Spleen (tissue), 11 donors: ENCODE data around the gene ATXN1. TPM values are rescaled to one million over a fixed set of nuclear protein-coding genes. Genes with fewer than 3 reads are reported as not detected.

Experiments
- DNase-seq: peaks from one replicate; pipeline ENCODE4 v3.0.0-alpha.2; 2020
- H3K27ac ChIP-seq, 8 donors: fragments of 200-600 bp; sonication (generic) in 7 of 8; 1 replicate in 4 of 8; 2 replicates in 4 of 8; pipeline versions ENCODE4 v1.5.0 to v1.8.0; 2016 to 2021; ENCODE audit warnings: inconsistent platforms in 4 of 8, mild to moderate bottlenecking in 4 of 8, moderate library complexity in 1 of 8
- H3K27me3 ChIP-seq, 7 donors: fragments of 200-600 bp; sonication (generic) in 6 of 7; replicated peaks in 1 of 7; 1 replicate in 4 of 7; 2 replicates in 3 of 7; pipeline versions ENCODE4 v1.5.0 to v1.8.0; 2016 to 2021; ENCODE audit warnings: inconsistent platforms in 3 of 7, mild to moderate bottlenecking in 1 of 7
- H3K36me3 ChIP-seq, 6 donors: fragments of 200-600 bp; sonication (generic) in 5 of 6; 1 replicate in 4 of 6; 2 replicates in 2 of 6; pipeline versions ENCODE4 v1.5.0 to v1.8.0; 2016 to 2021; ENCODE audit warnings: inconsistent platforms in 2 of 6
- H3K4me1 ChIP-seq, 6 donors: fragments of 200-600 bp; sonication (generic) in 5 of 6; 1 replicate in 3 of 6; 2 replicates in 3 of 6; pipeline versions ENCODE4 v1.5.0 to v1.8.0; 2016 to 2021; ENCODE audit warnings: inconsistent platforms in 3 of 6
- H3K4me3 ChIP-seq, 8 donors: fragments of 200-600 bp; sonication (generic) in 7 of 8; 1 replicate in 4 of 8; 2 replicates in 4 of 8; pipeline versions ENCODE4 v1.5.0 to v1.8.0; 2016 to 2021; ENCODE audit warnings: inconsistent platforms in 4 of 8, mild to moderate bottlenecking in 4 of 8, moderate library complexity in 2 of 8
- H3K9me3 ChIP-seq, 8 donors: fragments of 200-600 bp; sonication (generic) in 7 of 8; 1 replicate in 4 of 8; 2 replicates in 4 of 8; pipeline versions ENCODE4 v1.5.0 to v1.8.0; 2016 to 2021; ENCODE audit warnings: inconsistent platforms in 4 of 8
- CTCF ChIP-seq, 11 experiments: fragments of 200-600 bp in 7 of 11; fragments of 450-650 bp in 4 of 11; sonication (generic) in 4 of 11; IDR thresholded peaks in 8 of 11; conservative IDR thresholded peaks in 3 of 11; 1 replicate in 7 of 11; 2 replicates in 4 of 11; pipeline versions ENCODE4 v1.4.0 to v1.8.0; 2016 to 2021; ENCODE audit warnings: antibody characterized with exemption in 11 of 11, inconsistent platforms in 4 of 11, mild to moderate bottlenecking in 1 of 11
- POLR2A ChIP-seq, 3 donors: fragments of 450-650 bp; IDR thresholded peaks; one replicate each; pipeline ENCODE4 v1.5.1; 2017; ENCODE audit warnings: antibody characterized with exemption in 3 of 3, mild to moderate bottlenecking in 1 of 3
- POLR2AphosphoS5 ChIP-seq, 3 donors: sonication (generic); formaldehyde crosslinking; IDR thresholded peaks; one replicate each; pipeline ENCODE4 v1.5.1; 2017; ENCODE audit warnings: antibody characterized with exemption in 3 of 3
- WGBS, 5 donors: extraction: QIAGEN DNeasy Blood & Tissue Kit in 3 of 5; methylation state at CpG; one replicate each; pipeline versions ENCODE4 v1.1.5 to v1.1.7; 2013 to 2018; 5-methylcytosine and 5-hydroxymethylcytosine counted together
- intact Hi-C: fragments of 100-400 bp; cut with DNase I; formaldehyde crosslinking; loops from one replicate; pipeline ENCODE4 v1.15.0; 2023; ENCODE audit warnings: low total_unique reads
- polyA plus RNA-seq, 3 donors: library from polyadenylated mRNA; stranded (reverse); fragments of 200-250 nt; gene quantifications; one replicate each; pipeline ENCODE4 v1.2.1, GENCODE V29; 2013
- total RNA-seq, 7 donors: library from RNA; depleted of rRNA in 3 of 7; stranded (reverse); fragments of >200 nt in 3 of 7; fragmentation: NEBNext Ultra II Directional in 4 of 7; extraction: Animal tissue kit (Norgen Biotek cat#: 25700) in 4 of 7; gene quantifications; one replicate each; pipeline versions ENCODE4 v1.1.0 to v1.2.1, GENCODE V29; 2016 to 2021
- donor health status: healthy with polysubstance abuse.
- donor health status: DM: no; HTN: no; CAD: no; lungs with moderate emphysema.
- donor health status: DM: no; HTN: no; CAD: no.
- donor health status: Bipolar disorder and iron deficiency.
- donor health status: healthy.
- donor health status: DM: no; HTN: no; CAD: no.
- donor health status: DM: yes; HTN: yes; CAD: no.

The ATXN1 gene
- total and polyA plus RNA-seq, 10 donors: 3.5 to 123 (median 73.9) TPM

- WGBS, 5 donors: 87 to 96% (median 94%) methylated on average over 4 of the region's 4 CpGs
- intact Hi-C loops: no loop called here
- Histone ChIP-seq H3K36me3 (peaks cover 0 to 51% (median 3%) of the 10 kb centered on the region in 6 donors), H3K4me1 (peaks cover 0 to 26% (median 5%) of the 10 kb centered on the region in 6 donors), H3K4me3 (no peak overlapping the region), H3K27me3 (no peaks in the 10 kb centered on the region), H3K27ac (no peak overlapping the region), H3K9me3 (no peaks in the 10 kb centered on the region)
- TF ChIP-seq CTCF (IDR thresholded peaks at IDR 0.05 in 8 of 11, conservative IDR thresholded peaks at IDR 0.05 in 3 of 11): no peak
- TF ChIP-seq POLR2A (IDR thresholded peaks at IDR 0.05): no peak
- no peak for TF ChIP-seq POLR2AphosphoS5 (IDR thresholded peaks at IDR 0.05)
- DNase-seq: no peak
These were observed 113.8 kb downstream of the ATXN1 start for GRCh38 chr6:16647422-16647821.

- peaks cover 0 to 11% (median 0%) of the 10 kb centered on the region in 6 donors for H3K4me1 ChIP-seq
- DNase-seq: no peak
- H3K4me3 ChIP-seq: no peak overlapping the region
- 83 to 93% (median 92%) methylated on average over 8 of the region's 8 CpGs for WGBS, 5 donors
- no peak for TF ChIP-seq CTCF (IDR thresholded peaks at IDR 0.05 in 8 of 11, conservative IDR thresholded peaks at IDR 0.05 in 3 of 11)
- no peak for TF ChIP-seq POLR2A (IDR thresholded peaks at IDR 0.05)
- no peak for TF ChIP-seq POLR2AphosphoS5 (IDR thresholded peaks at IDR 0.05)
- H3K36me3 ChIP-seq: peaks cover 0 to 44% (median 3%) of the 10 kb centered on the region in 6 donors
- no peaks in the 10 kb centered on the region for H3K27me3 ChIP-seq
- no peaks in the 10 kb centered on the region for H3K9me3 ChIP-seq
- no peak overlapping the region for H3K27ac ChIP-seq
- intact Hi-C loops: no loop called here
These were observed 116.6 kb downstream of the ATXN1 start for GRCh38 chr6:16644540-16645250.

- intact Hi-C loops: no loop called here
- WGBS, 5 donors: 91 to 94% (median 92%) methylated on average over 10 of the region's 10 CpGs
- DNase-seq: no peak
- H3K9me3 ChIP-seq: no peaks in the 10 kb centered on the region
- peaks cover 0 to 51% (median 2%) of the 10 kb centered on the region in 6 donors for H3K36me3 ChIP-seq
- no peaks in the 10 kb centered on the region for H3K27me3 ChIP-seq
- H3K4me1 ChIP-seq: peaks cover 0 to 10% (median 7%) of the 10 kb centered on the region in 6 donors
- H3K27ac ChIP-seq: no peak overlapping the region
- no peak overlapping the region for H3K4me3 ChIP-seq
- TF ChIP-seq CTCF (IDR thresholded peaks at IDR 0.05 in 8 of 11, conservative IDR thresholded peaks at IDR 0.05 in 3 of 11): no peak
- TF ChIP-seq POLR2A (IDR thresholded peaks at IDR 0.05): no peak
- TF ChIP-seq POLR2AphosphoS5 (IDR thresholded peaks at IDR 0.05): no peak
These were observed 121.4 kb downstream of the ATXN1 start for GRCh38 chr6:16639684-16640480.

GRCh38 chr6:16637635-16638034, 123.6 kb downstream of the ATXN1 start:
- intact Hi-C loops: no loop called here
- H3K4me1 ChIP-seq: peaks cover 0 to 17% (median 8%) of the 10 kb centered on the region in 6 donors
- DNase-seq: no peak
- 76 to 98% (median 80%) methylated on average over 5 of the region's 5 CpGs for WGBS, 5 donors
- H3K27ac ChIP-seq: no peak overlapping the region
- H3K27me3 ChIP-seq: no peaks in the 10 kb centered on the region
- no peak for TF ChIP-seq POLR2AphosphoS5 (IDR thresholded peaks at IDR 0.05)
- TF ChIP-seq CTCF (IDR thresholded peaks at IDR 0.05 in 8 of 11, conservative IDR thresholded peaks at IDR 0.05 in 3 of 11): no peak
- TF ChIP-seq POLR2A (IDR thresholded peaks at IDR 0.05): no peak
- no peaks in the 10 kb centered on the region for H3K9me3 ChIP-seq
- H3K4me3 ChIP-seq: no peak overlapping the region
- peaks cover 0 to 33% (median 0%) of the 10 kb centered on the region in 6 donors for H3K36me3 ChIP-seq
